NCI-H748 (cell line): Measurements from ENCODE around the gene ASCC3.
A peak's percentile ranks its signal among the peaks of the same experiment; 100 is the strongest.
"Not testable (repeated sequence)": the region's sequence is repeated elsewhere in the genome, so short reads cannot be mapped to it uniquely, and the experiment has no call there.

Experiments used
- DNase-seq: peaks from one replicate; lab custom pipeline; 2025; ENCODE audit not compliant: unreplicated experiment; lab: John Stamatoyannopoulos, UW

ASCC3 gene

DNA sequence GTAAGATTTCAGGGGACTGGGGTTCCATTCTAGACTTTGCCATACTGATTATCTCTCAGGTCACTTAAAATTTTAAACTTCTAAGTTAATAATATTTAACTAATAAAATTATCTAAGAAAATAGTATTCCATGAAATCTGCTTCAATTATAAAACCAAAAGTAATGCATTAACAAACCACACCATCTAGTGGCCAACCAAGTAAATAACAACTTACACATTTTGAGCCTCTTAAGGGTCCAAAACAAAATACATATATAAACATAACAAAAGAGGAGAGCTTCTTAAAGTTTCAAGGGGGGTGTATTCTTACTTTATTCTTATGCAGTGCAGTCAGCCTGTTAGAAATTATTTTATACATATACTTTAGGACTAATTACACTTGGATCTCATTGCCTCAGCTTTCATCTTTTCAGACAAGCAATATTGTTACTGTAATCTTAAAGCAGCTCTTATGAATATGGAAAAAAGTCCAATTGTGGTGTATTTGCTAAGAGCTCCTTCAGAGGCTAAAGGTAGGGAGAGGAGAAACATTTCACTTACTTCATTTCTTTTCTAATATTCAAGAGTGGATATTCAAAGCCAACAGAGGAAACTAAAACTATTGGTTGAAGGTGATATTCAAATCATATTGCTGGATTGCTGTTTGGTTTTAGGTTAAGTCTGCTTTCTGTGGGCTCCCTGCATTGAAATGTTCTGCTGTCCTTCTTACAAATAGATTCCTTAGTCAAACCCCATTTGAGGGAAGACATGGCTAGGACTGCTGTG is 216.7 kb downstream of the ASCC3 start:
- peak; percentile 47 for DNase-seq

DNA sequence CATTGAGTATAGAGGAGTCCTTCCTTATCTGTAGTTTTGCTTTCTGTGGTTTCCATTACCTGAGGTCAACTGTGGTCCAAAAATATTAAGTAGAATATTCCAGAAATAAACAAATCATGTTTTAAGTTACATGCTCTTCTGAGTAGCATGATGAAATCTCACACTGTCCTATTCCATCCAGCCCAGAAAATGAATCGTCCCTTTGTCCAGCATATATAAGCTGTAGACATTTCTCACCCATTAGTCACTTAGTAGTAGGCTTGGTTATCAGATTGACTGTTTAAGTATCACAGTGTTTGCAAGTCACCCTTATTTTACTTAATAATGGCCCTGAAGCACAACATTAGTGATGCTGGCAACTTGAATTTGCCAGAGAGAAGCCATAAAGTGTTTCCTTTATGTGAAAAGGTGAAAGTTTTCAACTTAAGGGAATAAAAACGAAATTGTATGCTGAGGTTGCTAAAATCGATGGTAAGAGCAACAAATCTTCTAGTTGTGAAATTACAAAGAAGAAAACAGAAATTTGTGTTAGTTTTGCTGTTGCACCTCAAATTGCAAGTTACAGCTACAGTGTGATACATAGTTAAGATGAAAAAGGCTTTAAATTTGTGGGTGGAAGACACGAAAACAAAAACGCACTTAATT is 217.8 kb downstream of the ASCC3 start:
- no peak for DNase-seq

DNA sequence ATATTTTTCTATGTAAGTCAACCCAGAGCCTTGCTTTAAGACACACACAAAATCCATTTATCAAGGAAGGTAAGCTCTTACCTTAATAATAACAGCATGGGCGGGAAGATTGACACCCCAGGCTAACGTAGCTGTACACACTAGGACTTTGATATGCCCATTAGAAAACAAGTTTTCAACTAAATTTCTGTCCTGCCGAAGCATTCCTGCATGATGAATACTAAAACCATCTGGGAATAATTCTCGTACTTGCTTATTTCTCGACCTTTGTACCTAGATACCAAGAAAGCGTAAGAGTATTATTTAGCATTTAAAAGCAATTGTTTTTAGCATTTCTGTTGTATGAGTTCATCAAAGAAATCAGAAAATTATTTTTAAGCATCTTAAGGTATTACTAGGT is 218.9 kb downstream of the ASCC3 start:
- DNase-seq = no peak

DNA sequence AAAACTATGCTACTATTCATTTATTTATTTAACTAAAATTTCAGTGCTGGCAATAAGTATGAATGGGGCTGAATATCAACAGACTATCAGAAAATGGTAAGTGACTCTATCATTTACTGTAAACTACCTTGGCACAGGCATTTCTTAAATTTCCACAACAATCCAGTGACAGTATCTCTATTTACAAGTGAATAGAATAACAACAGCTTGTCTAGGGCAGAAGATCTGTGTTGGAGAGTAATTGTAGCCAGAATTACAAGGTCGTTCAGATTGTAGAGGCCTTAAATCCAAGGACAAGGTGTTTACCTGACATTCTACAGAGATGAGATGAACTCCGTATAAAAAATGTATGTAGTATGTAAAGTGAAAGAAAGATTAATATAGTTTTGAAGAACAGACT is 222.6 kb downstream of the ASCC3 start:
- DNase-seq = no peak

DNA sequence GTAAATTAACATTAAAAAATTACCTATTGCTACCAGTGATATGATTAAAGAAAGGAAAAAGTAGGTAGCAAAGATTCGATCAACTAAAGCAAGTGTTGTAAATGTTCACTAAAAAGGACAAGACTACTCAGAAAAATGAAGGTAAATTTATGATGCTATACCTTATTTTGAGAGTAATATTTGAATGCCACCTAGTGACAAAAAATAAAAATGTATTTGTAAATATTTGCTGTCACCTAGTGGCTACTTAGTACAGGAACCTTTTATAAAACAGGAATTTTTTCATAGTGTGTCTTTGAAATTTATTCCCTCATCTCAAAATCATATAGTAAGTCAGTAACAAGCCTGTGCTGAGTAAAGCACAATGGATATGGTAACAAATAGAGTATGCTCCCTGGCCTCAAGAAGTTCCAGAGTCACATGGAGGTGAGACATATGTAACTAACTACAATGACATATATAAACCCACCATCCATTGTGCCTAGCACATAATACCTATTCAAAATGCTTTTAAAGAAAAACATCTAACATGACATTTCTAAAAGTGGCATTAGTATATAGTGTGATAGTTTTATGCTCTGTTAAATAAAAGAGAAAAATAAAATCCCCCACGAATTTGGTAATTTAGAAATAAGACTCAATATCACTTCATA is 223.3 kb downstream of the ASCC3 start:
- peak; percentile 86 for DNase-seq

DNA sequence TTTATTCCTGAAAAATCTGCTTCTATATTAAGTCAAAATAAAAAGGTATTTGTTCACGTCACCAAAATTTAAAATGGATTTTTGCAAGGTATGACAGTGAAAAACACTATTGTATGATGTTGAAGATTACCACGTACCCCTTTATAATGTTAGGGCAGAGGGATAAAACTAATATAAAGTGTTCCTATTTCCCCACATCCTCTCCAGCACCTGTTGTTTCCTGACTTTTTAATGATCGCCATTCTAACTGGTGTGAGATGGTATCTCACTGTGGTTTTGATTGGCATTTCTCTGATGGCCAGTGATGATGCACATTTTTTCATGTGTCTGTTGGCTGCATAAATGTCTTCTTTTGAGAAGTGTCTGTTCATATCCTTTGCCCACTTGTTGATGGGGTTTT is 240.0 kb downstream of the ASCC3 start:
- DNase-seq = not testable (repeated sequence)

DNA sequence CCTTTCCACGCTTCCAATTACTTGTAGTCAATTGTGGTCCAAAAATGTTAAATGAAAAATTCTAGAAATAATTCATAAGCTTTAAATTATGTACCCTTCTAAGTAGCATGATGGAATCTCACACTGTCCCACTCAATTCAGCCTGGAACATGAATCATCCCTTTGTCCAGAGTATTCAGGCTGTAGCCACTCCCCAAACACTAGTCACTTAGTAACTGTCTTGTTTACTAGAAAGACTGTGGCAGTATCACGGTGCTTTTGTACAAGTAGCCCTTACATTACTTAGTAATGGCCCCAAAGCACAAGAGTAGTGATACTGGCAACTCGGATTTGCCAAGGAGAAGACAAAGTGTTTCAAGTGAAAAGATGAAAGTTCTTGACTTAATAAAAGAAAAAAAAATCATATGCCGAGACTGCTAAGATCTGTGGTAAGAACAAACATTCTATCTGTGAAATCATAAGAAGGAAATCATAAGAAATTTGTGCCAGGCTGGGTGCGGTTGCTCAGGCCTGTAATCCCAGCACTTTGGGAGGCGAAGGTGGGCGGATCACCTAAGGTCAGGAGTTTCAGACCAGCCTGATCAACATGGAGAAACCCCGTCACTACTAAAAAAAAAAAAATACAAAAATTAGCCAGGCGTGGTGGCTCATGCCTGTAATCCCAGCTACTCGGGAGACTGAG is 247.9 kb downstream of the ASCC3 start:
- DNase-seq = peak; percentile 74

DNA sequence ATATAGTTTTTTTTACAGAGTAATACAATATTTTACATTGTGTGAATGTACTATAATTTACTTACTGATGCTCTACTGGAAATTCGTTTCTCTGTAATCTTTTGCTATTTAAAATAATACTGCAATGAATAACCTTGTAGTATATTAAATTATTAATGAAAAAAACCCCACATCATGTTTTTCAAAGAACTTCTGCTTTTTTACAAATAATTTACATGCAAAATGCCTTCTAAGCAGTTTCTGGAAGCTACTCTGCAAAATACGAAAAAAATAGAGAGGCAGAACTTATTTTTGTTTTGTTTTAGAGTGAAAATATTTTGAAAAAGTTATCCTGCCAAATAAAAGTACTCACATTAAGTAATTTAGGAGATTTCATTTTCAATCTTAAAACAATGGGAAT is 250.6 kb downstream of the ASCC3 start:
- no peak for DNase-seq

DNA sequence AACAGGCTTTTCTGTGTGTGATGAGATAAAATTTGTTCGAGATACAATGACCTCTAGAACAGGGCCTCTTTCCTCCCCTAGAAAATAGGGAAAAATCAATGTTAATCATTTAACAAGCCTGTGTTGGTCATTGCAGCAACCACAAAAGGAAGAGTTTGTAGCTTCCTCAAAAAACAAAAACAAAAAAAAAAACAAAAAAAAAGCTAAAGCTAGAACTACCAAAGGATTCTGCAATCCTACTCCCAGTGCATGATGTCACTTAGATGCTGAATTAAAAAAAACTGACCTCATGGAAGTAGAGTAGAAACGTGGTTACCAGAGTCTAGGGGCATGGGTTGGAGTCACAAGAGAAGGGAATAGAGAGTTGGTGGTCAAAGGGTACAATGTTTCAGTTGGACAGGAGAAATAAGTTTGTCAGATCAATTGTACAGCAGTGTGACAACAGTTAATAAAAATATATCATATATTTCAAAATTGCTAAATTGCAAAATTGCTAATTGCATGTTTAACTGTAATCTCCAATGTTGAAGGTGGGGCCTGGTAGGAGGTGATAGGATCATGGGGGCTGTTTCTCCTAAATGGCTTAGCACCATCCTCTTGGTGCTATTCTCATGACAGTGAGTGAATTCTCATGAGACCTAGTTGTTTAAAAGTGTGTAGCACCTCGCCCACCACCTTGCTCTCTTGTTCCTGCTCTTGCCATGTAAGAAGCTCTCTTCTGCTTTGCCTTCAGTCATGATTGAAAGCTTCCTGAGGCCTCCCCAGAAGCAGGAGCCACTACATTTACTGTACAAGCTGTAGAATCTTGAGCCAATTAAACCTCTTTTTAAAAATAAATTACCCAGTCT is 253.0 kb downstream of the ASCC3 start:
- DNase-seq = peak; percentile 4

DNA sequence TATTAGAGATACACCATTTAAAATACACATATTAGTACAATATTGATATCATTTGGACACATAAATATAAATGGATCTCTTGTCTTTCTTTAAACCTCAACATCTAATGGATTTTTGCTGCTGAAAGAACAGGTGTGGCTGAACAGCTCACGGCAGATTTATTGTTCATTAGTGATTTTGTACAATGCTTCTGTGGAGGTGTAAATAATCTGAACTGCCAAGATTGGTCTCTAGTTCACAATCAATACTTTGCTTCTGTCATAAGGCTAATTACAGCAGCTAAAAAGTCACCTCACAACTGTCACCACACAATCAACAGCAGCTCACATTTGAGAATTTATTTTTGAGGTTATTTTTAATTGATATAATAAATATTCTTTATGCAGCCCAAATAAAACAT is 254.4 kb downstream of the ASCC3 start:
- DNase-seq = peak; percentile 90

DNA sequence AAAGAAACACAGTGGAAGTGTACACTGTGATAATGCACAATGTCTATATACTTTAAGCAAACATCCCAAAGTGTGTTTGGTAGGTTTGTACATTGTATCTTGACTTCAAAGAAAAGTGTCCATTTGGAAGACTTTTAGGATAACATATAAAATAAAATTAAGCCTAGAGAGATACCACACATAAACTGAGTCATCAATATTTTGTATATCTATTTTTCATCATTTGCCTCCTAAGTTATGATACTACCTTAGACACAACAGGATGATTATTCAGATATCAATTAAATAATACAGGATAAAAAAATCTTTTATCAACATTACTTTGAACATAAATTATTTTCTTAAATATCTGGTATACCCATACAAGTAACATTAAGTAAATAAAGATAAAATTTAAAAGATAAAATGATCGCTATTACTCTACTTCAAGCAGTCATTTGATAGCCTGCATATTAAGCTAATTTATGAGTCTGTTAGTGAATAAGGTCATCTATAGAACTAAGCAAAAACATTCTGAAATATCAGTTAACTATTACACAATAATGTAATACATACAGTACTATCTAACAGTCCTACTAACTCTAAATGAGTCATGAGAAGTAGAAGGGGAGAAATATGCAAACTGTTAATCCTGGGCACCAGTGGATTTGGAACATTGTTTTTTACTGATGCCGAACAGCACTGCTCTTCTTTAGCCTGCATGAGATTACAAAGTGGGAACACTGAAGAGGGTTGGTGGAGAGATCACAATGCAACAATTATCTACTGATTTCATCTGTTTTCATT is 258.0 kb downstream of the ASCC3 start:
- peak; percentile 40 for DNase-seq

DNA sequence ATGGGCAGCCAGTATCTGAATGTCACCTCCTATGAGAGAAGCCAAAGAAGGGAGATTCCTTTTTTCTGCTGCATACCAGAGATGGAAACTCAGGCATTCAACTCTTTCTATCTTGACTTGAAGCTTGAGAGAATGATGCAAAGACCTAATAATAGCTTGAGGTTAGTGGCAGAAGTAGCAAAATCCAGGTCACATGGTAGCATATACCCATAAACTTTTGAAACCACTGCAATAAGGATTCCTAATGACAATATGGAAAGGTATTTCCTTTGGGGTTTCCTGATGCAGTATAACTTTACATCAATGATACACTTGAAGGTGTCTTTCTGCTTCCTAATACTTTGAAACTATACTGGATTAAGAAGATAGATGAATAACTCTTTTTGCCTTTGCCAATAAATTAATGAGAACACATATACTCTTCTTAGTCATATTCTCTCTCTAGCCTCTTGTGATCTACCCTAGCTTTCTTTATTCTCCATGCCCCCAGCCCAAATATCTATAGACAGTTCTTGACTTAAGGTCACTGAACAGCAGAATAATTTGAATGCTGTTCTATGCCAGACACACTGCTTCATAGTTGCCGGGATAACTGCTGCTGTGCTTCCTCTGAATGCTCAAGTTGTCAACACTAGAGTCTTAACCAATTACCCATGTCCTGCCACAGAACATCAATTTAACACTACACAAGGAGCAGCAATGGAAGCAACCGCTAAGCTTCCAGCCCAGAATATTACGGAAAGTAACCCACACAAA is 260.9 kb downstream of the ASCC3 start:
- DNase-seq = no peak

DNA sequence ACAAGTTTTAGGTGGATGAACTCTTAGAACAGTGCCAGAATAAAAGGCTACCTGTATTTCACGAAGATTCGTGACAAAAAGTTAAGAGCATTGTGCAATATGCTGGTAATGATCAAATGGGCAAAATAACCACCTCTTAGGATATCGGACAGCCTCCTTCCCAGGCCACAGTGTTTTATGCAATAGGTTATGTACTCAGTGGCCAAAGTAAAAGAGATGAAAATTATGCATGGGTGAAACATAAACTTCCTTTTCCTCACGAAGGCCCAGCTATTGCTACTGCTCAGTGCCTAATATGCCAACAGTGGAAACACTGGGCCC is 262.8 kb downstream of the ASCC3 start:
- DNase-seq = no peak

DNA sequence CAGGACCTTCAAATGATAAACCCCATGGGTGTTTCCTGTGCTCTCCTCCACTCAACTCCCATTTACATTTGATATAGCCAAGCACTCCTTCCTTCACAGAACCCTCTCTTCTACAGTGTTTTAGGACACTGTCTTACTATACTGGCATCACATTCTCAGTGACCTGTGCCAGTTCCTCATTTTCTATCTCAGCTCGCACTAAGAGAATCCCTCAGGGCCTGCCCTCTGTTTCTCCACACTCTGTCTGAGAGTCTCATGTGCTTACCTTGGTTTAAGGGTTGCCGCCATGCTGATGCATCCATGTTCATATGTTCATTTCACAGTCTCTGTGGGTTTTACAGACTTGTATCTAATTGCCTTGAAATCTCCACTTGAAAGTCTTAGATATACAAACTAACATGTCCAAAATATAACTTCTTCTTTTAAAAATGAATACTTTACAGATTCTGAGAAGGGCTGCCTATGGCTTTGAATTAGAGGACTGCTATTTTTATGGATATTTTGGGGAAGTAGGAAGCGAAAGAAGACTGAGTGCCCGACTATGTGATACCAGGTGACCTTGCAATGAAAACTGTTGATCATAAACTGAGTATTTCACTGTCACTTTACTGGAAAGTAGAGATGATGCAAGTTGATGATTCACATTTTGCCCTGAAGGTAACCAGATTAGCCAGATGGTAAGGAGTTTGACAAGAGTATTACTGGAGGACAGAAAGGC is 263.3 kb downstream of the ASCC3 start:
- no peak for DNase-seq

DNA sequence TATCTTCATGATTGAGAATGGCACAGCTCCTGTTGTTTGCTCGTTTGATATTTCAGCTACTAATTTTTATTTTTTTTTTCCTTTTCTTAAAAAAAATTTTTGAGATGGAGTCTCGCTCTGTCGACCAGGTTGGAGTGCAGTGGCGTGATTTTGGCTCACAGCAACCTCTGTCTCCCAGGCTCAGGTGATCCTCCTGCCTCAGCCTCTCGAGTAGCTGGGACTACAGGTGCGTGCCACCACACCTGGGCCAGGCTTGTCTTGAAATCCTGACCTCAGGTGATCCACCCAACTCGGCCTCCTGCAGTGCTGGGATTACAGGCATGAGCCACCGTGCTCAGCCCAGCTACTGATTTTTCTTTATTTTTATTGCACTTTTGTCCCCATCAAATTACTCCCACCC is 266.2 kb downstream of the ASCC3 start:
- DNase-seq = no peak

DNA sequence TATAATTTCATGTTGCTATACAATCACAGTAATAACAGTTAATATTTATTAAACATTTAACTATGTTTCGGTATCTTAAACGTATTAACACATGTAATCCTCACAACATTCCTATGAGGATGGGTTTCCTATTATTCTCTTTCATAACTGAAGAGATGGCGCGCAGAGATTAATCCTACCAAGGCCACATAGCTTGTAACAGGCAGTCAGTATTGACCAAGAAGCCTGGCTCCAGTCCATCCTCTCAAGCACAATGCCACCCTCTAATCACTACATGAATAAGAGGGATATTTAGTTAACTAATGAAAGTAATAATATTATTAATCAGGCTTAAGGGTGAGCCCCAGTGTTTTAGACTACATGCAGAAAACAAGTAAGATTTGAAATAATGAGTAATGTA is 266.7 kb downstream of the ASCC3 start:
- no peak for DNase-seq

DNA sequence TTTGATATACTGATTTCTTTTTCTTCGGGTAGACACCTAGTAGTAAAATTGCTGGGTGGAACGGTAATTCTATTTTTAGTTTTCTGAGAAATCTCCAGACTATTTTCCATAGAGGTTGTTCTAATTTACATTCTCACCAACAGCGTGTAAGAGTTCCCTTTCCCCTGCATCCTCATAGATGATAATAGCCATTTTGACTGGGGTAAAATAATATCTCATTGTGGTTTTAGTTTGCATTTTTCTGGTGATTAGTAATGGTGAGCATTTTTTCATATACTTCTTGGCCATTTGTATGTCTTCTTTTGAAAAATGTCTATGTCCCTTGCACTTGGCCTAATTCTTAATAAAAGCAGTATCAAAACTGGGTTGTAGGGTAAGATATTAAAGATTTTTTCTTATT is 267.5 kb downstream of the ASCC3 start:
- DNase-seq = no peak

DNA sequence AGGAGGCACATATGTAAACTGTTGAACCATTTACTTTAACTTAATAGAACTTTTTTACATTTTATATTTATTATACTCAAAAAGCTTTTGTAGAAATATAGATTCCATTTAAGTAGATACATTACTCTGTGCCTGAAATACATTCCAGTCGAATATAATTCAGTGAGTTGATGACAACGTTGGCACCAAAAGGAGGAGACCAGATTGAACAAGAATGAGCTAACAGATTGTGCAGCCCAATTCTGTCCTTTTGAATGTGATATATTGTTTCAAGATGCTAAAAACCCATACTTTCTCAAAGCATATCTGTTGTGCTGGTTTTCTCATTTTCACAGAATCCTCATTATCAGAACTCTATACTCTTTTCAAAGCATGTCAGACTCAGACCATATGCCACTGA is 269.0 kb downstream of the ASCC3 start:
- no peak for DNase-seq
